ENCODE data around the gene PDCD10. TPM values are rescaled to one million over a fixed set of nuclear protein-coding genes. Genes with fewer than 3 reads are reported as not detected.

The PDCD10 gene
- total RNA-seq = 34.7 TPM
- long read RNA-seq, transcript PDCD10-208 (9 exons, 1,360 nt) = major isoform, 36 of 51 reads
- long read RNA-seq, transcript PDCD10-218 (8 exons, 1,276 nt) = minor isoform, 14 of 51 reads
- long read RNA-seq, partial matches to known transcripts = 0 of 51 reads
- long read RNA-seq, other reads (novel, unspliced or antisense) = 1 of 51 reads

DNA sequence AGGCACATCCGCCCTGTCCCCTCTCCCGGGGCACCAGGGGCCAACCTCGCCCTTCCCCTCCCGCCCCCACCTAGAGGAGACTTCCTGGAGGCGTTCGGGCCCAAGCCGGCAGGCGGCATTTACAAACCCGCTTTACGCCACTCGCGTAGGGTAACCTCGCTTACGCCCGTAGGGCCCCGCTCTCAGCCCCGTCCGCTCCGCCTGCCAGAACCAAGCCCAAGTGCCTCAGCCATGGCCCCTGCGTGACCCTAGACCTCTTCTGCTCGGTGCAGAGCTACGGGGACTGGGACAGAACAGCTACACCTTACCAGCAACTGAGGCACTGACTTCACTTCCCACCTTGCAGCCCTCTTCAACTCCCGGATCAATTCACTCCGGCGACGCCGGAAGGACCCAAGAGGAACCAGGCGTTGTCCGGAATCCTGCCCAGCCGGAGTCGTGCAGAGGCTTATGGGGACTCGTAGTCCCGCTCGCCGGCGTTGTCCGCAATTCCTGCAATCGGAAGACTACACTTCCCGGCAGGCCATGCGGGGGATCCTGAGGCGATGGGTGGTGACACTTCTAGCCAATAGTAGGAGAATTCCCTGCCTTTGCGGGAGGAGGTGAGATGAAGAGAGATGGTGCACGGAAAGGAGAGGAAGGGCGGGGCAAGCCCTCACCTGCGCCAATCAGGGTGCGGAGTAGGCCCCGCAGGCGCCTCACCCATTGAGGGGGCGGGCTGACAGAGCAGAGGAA is at the start of gene PDCD10:
TSS of gene PDCD10 (minus strand) at position 395 of the 735 bp plus-strand sequence. CDS start 14,735 bp downstream, outside the sequence.
- DNase-seq = peak; percentile 98
- ATAC-seq = peak; percentile 95
- intact Hi-C loops (cut with micrococcal nuclease) = no loop called here

DNA sequence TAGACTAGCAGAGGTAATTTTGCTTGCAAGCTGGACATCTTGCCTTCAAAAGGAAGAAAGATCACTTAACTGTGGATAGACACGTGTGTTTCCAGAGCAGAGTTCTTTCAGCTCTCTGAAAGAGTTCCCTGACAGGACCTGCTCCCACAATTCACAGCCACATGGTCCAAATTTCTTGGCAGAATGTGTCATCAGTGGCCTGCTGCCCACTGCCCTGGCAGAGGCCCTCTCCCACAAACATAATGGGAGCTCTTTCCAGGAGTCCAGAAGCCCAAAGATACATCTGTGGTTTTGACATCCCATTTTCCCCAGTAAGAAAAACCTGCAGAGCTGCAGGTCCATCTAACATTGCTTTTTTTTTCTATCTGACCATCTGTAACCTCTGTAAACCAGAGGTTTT is 49.1 kb upstream of the PDCD10 start:
- DNase-seq (peak; percentile 49), ATAC-seq (peak; percentile 83)
- intact Hi-C loops (cut with micrococcal nuclease) = no loop called here

DNA sequence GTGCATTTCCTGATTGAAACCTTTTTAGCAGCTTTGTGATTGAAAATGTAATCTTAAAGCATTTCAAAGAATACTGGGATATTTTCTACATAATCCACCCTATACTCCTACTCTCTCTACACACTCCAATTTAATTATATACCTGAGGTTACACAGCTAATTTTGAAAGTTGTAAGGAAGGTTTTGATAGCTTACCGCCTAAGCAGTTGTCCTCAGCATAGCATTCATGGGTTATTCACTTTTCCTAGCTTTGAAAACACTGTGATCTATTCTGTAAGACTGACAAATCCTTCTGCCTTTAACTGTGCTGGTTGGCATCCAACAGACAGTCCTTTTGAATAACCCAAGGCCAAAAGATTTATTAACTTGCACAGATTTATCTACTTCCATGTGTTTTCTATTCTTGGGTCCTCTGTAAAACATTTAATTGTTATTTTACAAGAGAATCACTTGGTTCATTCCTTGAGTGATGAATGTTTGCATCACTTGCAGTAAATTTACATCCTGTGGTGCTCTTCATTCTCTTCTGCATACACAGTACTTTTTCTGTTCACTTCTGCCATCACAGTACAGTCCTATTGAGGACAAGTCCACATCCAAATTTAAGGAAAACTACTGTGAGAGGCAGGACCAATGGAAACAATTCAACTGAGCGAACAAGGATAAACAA is 45.7 kb upstream of the PDCD10 start:
- DNase-seq (no peak), ATAC-seq (no peak)
- intact Hi-C loops (cut with micrococcal nuclease) = no loop called here

DNA sequence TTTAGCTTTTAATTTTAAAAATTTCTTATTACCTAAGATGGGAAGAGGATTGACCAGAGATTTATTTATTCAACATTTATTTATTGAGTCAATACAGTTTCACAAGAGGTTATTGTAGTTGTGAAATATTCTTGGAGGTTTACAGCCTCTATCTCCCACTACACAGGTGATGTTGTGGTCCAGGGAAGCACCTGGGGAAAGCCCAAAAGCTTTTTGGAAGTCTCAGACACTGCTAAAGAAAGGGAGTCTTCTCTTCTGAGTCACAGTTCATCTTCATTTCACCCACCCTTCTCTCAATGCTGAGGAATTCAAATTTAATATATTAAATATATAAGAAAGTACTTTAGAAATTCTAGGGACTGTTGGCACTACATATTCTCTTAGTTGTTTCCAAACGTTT is 42.7 kb upstream of the PDCD10 start:
- DNase-seq = no peak
- intact Hi-C loops (cut with micrococcal nuclease) = no loop called here
- no peak for ATAC-seq

DNA sequence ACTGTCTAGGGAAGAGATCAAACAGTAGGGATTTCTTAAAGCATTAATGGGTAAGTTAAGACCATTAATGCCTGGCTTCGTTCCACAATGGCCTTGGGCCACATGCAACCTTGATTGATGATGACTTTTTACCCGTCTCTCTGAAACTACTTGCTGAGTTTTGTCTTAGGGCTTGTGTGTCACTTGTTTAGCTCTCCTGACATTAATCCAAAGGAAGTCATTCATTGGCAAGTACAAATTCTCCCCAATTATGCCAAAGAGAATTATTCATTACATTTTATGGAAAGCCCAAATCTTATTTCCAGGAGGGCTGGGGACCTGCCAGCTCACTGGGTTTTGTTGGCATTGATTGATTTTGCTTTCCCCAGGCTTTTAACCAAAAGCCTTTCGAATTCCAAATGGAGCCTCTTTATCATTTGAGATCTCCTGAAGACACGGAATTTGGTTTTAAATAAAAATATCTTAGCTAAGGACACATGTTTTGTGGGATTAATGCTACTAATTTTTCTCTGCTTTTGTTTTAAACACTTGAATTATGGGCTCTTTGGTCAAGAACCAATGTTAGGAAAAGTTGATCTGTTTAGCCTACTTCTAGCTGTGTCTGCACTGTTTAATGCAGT is 41.5 kb upstream of the PDCD10 start:
- ATAC-seq = no peak
- intact Hi-C loops (cut with micrococcal nuclease) = no loop called here

DNA sequence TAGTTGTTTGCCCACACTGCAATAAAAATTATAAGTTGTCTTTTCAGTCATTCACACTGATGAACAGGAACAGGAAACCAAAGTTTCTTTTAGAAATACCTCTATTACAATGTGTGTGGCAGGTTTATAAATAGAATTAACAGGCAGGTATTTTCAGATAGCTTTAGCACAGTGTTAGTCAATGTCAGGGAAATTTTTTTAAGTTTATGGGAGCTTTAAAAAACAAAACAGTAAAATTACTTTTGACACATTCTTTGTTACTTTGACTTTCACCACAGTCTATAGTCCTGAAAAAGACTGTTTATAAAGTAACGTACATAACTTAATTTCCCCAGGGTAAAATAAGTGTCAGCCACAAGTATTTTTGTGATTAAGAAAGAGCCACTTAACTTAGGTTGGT is 38.9 kb upstream of the PDCD10 start:
- ATAC-seq (no peak), DNase-seq (no peak)
- intact Hi-C loops (cut with micrococcal nuclease) = no loop called here

More for the DNA sequence above, 41.5 kb upstream of the PDCD10 start:
- no peak for DNase-seq

DNA sequence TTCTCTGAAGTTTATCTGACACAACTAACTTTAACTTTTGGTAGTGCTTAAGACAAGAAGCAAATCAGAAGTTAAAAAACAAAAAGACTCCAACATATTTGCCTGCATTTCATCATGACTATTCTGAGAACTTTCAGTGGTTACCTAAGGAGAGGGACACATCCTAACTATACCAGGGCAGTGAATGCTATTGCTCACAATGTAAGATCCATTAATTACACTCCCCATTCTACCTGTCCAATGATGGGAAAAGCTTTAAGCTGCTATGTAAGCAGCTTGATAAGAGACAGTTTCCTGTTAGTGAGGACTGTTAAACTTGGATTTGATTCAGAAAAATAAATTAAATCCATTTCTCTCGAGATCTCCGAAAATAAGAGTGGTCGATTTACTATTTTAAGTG is 38.3 kb upstream of the PDCD10 start:
- intact Hi-C loops (cut with micrococcal nuclease) = no loop called here

DNA sequence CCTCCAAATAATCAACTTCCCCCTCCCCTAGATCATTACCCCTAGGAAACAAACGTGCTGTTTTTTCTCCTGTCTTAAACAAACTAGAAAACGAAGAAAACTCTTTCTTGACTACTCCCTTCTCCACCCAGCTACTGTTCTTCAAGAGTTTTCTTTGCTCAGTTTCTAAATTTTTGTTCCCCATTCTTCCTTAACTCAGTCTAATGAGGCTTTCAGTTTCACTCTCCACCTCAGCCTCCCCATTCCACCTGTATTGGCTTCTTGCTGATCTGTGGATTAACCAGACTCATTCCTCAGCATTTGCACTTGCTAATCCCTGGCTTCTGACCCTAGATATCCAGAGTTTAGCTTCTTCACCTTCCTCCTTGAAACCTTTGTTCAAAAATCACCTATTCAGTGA is 27.6 kb upstream of the PDCD10 start:
- no peak for ATAC-seq
- intact Hi-C loops (cut with micrococcal nuclease) = no loop called here
- no peak for DNase-seq

More for the DNA sequence above, 38.3 kb upstream of the PDCD10 start:
- DNase-seq (no peak), ATAC-seq (no peak)

DNA sequence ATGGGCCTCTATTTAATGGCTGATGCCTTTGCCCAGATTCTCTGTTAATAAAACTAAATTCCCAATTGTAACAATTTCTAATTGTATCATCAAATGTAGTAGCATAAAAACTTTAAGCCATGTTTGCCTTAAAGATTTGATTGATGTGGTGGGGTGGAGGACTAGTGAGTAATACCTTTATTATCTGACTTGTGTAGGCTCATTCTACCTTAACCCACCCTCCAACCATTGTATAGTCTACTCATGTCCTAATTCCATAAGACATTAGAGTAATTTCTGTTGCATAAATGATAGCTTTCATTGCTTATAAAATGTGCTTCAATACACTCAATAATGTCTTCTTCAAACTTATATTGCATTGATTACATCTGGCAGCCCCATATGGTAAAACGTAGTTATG is 26.6 kb upstream of the PDCD10 start:
- intact Hi-C loops (cut with micrococcal nuclease) = no loop called here
- ATAC-seq (no peak), DNase-seq (no peak)

DNA sequence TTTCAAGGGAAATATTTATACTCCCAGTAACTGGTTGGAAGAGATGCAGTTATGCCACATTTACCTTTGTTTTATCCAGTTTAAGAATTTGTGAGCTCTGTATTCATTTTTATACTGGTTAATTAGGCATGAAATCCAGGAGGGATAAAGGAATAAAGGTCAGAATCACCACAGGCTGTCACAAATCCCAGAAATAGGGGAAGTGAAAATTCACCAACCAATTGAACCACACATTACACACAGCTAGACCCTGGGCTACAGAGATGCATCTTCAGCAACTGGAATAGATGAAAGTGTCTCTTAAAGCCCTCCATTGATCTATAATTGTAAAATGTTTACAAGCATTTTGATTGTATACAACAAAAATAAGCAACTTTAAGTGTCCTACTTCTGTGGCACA is 19.4 kb upstream of the PDCD10 start:
- intact Hi-C loops (cut with micrococcal nuclease) = no loop called here
- ATAC-seq = no peak
- DNase-seq = no peak

DNA sequence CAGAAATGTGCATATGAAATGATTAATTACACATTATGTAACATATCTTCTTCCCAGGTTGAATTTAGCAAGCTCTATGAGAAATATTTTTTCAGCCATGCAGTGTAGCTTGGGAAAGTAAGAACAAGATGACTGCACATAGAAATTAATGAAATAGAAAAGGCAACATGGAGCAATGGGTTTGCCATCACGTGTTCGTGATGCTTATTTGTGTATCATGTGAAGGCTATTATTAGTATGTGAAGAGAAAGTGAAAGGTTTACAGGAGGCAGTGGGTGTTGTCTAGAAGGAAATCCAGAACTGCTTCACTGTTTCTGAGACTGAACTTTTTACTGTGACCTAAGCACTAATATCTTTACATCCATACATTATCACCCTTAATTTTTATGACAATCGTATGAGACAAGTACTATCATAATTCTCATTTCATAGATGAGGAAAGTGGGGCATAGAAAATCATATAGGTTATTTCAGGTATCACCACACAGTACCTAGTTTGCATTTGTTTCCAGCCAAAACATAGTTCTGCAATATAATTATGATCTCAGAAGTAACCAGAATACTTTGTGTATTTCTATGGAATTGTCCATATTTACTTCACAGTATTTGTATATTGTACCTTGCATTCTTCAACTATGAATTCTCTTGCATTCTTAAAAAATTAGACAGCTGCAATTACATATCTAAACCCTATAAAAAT is 15.7 kb upstream of the PDCD10 start:
- no peak for DNase-seq
- intact Hi-C loops (cut with micrococcal nuclease) = no loop called here
- ATAC-seq = peak; percentile 84

DNA sequence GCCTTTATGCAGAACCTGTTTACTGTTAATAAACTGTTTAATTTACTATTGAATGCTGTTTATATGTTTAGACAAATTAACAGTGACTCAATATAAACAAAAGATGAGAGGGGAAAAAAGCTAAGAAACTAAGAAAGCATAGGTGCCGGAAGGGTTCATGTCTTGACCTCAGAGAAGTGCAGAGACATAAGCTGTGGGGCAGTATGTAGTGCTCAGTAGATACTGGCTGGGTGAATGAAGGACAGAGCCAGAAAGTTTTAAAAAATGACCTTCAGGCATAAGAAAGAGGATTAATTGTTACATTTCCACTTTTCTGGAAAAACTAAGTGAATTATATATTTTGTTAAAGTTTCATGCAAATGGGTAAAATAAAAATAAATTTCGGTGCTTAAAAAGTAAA is 15.0 kb upstream of the PDCD10 start:
- DNase-seq (no peak), ATAC-seq (peak; percentile 49)
- intact Hi-C loops (cut with micrococcal nuclease) = no loop called here

DNA sequence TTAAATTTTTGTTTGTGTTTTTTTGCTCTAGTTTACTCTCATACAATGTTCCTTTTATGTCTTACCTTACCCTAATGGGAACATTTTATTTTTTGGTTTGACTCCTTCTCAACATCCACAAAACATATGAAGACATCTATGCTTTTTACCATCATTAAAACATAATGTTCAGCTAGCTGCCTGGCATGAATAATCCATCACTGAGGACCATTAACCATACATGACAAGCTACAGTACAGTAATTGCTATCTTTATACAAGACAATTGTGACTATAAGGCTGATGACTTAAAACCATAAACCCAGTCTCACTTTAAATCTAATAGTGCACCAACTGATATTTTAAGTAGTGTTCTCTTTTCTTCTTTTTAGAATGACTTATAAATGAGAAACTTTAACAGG is 14.5 kb upstream of the PDCD10 start:
- no peak for ATAC-seq
- intact Hi-C loops (cut with micrococcal nuclease) = no loop called here
- DNase-seq = no peak

DNA sequence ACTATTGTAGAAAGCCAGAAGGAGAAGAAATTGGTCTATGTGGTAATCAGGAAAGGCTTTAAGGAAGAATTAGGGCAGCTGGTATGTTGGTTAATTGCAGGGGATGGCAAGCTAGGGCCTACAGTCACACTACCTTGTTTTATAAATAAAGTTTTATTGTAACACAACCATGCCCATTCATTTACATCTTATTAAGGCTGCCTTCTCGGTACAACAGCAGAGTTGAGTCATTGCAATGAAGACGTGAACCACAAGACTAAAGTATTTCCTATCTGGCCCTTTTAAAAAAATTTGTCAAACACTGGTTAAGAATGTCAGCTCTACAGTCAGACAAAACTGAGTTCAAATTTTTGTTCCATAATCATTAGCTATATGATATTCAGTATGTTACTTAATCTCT is 9.1 kb upstream of the PDCD10 start:
- no peak for DNase-seq
- no peak for ATAC-seq
- intact Hi-C loops (cut with micrococcal nuclease) = no loop called here

DNA sequence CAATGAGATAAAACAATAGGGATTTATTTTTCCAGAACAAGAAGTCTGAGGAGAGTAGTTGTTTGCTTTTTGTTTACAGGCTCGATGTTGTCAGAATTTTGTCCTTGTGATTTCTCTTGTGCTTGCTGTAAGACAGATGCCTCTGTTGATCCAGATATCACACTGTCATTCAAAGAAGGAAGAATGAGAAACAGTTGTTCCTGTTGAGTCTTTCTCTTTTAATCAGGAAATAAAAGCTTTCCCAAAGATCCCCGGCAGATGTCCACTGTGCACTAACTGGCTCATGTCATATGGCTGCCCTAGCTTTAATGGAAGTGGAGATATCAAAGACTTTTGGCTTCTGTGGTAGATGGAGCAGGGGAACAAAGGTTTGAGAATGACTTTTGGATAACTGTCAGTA is 7.6 kb upstream of the PDCD10 start:
- ATAC-seq = no peak
- no peak for DNase-seq
- intact Hi-C loops (cut with micrococcal nuclease) = no loop called here

DNA sequence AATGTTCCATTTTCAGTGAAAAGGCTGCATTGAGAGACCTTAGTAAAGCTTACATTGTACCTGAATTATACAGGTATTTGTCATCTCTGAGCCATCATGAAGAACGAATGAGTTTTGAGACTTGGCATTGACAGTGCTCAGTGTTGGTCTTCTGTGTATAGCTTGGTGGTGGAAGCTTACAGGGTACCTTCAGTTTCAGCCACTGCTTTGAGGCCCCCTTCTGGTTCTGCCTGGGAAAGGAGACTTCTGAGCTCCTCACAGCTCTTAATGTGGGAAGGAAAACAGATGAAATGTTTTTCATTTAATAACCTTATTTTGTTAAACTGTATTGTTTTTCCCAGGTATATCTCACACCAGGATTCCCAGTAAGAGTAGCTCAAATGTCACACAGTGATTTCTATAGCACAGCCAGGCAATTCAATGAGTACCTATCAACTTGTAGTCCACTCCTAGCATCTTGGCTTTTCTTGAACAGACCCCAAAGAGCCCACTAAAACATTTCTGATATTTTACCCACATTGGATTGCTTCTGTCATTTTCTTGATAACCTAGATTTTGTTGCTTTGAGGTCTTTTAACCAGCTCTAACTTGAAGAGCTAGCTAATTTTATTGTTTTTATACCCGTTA is 6.4 kb upstream of the PDCD10 start:
- ATAC-seq (peak; percentile 76), DNase-seq (no peak)
- intact Hi-C loops (cut with micrococcal nuclease) = no loop called here

DNA sequence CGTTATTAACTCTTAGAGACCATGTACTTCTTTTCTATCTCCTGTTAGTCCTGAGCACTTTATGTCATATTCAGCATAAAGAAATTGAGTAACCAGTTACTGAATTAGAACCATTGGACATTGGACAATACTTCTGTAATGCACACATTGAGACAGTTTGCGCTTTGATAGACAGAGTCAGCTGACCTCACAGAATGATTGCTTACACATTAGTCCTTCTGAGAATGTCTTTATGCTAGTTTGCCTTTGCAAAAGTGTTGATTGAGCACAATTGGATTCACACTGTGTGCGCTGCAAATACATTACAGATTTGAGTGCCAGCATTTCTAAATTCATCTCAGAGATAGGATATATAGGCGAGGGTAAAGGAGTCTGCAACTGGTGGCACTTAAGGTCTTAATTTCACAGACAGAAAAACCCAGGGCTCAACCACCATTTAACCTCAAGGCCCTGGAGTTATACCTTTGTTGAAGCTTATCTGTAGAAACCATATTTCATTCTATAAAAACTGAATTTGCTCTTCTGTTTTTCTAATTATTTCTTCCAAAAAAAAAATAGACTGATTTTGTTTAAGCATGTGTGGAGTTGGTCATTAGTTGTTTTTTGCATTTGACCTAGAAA is 4.6 kb upstream of the PDCD10 start:
- intact Hi-C loops (cut with micrococcal nuclease) = no loop called here

DNA sequence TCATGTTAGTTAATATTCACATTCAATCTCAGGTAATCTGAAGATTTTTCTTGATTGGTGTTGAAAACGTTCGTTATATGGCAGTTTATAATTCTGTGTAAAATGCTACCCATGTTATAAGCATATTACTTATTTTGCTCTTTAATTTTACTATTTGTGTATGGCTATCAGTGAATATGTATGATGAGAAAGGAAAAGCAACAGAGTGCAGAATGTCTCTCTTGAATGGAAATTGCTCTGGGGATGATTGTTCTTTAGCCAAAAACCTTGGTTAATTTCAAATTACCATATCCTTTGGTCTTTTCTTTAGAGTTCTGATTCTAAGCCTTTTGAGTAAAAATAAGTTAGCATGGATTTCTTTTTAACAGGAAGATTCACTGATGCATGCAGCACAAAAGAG is 3.3 kb upstream of the PDCD10 start:
- DNase-seq (no peak), ATAC-seq (no peak)
- intact Hi-C loops (cut with micrococcal nuclease) = no loop called here

More for the DNA sequence above, 4.6 kb upstream of the PDCD10 start:
- ATAC-seq = no peak
- no peak for DNase-seq

DNA sequence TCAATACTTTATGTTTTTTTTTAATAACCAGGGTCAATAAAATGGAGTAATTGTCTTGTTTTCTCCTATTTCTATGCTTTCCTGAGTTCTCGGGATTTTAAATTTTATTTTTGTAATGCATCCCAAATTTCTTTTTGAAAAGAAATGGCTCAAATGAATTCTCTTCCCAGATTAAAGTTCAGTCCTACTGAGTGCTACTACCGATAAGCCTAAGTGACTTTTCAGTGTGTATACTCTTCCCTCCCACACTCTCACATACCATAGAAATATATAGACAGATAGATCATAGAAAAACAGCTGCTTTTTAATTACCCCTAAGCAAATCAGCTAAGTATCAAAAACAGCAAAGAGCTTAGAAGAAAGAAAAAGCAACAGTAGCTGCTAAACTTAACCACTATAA is 2.3 kb upstream of the PDCD10 start:
- no peak for ATAC-seq
- intact Hi-C loops (cut with micrococcal nuclease) = no loop called here
- DNase-seq = no peak

All from left ventricle myocardium superior (tissue), 1 donor.